ENCODE measurements around the gene CHST15.
A peak's percentile ranks its signal among the peaks of the same experiment; 100 is the strongest.

The CHST15 gene

GRCh38 chr10:123998197-123999141 lies 94.9 kb downstream of the CHST15 start:
- DNase-seq (ENCODE audit: low read depth), result no peak

DNA sequence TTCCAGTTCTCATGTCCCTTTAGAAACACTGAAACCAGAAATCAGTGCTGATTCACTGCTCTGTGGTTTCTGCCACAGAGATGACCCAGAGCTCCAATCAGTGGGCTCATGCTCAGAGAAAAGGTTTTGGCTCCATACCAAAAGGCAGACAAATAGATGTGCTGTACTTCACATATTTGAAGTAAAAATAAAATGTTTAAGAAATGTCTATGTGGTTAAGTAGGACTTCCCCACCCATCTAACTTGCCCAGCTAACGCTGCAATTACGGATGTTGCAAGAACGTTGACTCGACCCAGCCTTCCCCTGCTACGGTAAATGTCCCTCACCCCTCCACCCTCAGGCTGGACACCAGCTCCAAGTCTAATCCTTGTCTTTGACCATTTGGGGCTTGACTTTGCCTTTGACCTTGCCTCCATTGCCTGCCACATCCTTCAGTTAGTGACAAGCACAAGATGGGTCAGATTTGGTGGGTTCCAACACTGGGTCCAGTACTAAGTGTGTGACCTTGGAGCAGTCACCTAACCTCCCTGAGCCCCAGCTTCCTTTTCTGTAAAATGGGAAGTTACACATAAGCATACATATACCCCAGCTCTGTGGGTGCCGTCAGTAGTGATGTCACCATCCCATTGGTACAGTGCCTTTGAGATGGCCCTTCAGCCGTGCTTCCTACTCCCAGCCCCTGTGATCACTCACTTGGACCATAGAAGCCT lies 95.8 kb downstream of the CHST15 start:
- DNase-seq (ENCODE audit: low read depth), result no peak

DNA sequence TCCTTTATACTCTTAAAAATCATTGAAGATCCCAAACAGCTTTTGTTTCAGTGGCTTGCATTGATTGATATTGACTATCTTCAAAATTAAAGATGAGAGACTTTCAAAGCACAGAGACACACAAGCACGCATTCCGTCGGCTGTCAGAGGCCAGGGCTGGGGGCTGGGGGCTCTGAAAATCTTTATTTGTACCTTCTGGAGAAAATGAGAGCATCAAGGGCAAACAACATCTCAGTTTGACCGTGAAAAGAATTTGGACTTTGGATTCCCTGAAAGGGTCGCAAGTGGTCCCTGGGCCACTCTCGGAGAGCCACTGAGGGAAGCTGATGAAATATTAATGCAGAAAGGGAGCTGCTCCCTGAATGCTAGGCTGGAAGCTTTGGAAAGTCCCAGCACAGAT lies 96.4 kb downstream of the CHST15 start:
- DNase-seq (ENCODE audit: low read depth), result no peak

- no peak for DNase-seq (ENCODE audit: low read depth)
Observed at GRCh38 chr10:123996302-123996701, 97.1 kb downstream of the CHST15 start.

DNA sequence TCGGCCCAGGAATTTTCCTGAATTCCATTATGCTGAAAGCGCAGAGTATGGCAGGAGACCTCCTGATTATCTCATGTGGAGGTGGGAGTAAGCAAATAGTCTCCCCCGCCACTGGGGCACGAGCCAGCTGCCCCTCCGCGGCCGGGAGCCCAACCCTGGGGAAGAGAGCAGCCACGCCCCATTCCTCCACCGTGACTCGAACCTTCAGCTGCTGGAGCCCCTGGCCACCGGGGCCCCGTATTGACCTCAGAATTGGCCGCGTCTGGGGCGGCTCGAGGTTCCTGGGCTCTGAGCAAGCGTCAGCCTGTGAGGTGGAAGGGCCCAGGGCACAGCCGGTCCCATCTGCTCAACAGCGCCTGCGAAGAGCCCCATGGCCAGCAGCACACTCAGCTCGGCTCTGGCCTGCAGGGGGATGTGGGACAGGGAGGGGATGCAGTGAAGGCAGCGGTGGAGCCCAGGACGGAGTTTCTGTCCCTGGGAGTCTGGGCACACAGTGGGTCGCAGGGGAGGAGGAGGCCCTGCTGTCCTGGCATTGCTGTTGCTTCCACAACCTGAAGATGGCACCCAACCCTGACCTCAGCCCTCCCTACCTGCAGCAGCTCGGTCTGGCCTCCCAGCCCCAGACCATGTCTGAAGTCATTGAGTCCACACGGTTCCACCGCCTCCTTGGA lies 97.8 kb downstream of the CHST15 start:
- peak; percentile 4 for DNase-seq (ENCODE audit: low read depth)

GRCh38 chr10:123995082-123995460 lies 98.3 kb downstream of the CHST15 start:
- no peak for DNase-seq (ENCODE audit: low read depth)

DNA sequence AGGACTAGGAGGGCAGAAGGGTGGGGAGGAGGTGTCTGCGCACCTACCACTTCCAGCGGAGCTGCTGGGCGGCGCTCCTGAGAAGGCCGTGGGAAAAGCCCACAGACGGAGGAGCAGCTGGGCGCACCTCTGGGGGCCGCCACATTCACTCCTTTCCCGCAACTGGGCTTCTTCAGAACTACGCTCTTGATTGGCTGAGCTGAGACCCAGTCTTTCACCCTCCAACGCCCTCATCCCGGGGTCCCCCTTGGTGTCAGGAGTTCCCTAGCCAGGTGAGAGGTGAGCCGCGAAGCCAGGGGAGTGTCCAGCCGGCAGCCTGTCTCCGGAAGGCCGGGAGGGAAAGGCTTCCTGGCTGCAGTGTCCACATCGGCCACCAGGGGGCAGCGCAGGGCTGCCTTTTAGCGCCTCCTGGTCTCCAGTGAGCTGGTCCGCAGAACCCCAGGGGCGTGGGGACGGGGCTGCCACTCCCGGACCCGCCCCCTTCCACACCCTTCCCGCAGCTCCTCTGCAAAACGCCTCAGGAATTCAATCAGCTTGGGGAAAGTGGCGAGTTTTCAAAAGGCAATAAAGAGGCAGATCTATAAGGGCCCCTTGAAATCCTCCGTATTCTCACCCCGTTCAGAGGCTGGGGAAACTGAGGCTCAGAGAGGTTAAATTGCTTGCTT lies 98.8 kb downstream of the CHST15 start:
- peak; percentile 61 for DNase-seq (ENCODE audit: low read depth)

- no peak for DNase-seq (ENCODE audit: low read depth)
Observed at GRCh38 chr10:123993534-123994416, 99.6 kb downstream of the CHST15 start.

DNA sequence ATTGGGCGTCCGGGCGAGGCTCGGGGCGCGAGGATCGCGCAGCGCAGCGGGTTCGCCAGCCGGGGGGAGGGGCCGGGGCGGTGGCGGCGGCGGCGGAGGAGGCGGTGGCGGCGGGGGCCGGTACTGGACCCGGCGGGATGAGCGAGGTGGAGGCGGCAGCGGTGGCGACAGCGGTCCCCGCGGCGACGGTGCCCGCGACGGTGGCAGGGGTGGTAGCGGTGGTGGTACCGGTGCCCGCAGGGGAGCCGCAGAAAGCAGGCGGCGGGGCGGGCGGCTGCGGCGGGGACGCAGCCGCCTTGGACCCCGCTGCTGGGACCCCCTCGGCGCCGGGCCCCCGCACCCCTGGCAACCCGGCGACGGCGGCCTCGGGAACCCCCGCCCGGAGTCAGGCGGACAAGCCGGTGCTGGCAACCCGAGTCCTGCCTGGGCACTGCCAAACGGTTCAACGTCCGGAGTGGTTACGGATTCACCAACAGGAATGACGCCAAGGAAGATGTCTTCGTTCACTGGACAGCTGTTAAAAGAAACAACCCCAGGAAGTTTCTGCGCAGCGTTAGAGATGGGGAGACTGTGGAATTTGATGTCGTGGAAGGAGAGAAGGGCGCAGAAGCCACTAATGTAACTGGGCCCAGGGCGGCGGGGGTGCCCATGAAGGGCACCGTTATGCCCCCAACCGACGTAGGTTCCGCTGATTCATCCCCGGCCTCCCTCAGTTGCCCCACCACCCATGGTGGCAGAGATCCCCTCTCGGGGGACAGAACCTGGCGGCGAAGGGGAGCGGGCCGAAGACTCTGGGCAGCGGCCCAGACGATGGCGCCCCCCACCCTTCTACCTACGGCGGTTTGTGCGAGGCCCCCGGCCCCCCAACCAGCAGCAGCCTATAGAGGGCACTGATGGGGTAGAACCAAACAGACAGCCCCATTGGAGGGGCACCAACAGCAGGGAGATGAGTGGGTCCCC lies 101.5 kb downstream of the CHST15 start:
- DNase-seq (ENCODE audit: low read depth), result no peak

- DNase-seq (ENCODE audit: low read depth), result no peak
Observed at GRCh38 chr10:123990889-123991288, 102.5 kb downstream of the CHST15 start.

DNA sequence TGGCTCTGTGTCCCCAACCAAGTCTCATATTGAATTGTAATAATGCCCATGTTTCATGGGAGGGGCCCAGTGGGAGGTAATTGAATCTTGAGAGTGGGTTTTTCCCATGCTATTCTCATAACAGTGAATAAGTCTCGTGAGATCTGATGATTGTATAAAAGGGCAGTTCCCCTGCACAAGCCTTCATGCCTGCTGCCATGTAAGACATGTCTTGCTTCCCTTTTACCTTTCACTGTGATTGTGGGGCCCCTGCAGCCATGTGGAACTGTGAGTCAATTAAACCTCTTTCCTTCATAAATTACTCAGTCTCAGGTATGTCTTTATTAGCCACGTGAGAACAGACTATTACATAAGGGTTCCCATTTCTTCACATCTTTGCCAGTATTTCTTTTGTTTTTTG lies 104.7 kb downstream of the CHST15 start:
- DNase-seq (ENCODE audit: low read depth), result no peak

GRCh38 chr10:123986736-123987135 lies 106.7 kb downstream of the CHST15 start:
- no peak for DNase-seq (ENCODE audit: low read depth)

- no peak for DNase-seq (ENCODE audit: low read depth)
Observed at GRCh38 chr10:123974406-123974805, 119.0 kb downstream of the CHST15 start.

GRCh38 chr10:123972481-123973401 lies 120.7 kb downstream of the CHST15 start:
- DNase-seq (ENCODE audit: low read depth), result no peak

DNA sequence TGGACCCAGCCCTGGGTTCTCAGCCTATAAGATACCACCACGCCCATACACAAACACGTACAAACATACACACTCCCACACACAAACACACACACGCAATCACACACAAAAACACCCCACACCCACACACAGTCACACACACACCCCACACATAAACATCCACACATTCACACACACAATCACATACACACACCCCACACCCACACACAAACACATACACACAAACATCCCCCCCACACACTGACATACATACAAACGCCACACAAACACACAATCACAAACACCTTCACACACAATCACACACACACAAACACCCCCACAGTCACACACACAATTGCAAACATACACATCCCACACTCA lies 122.5 kb downstream of the CHST15 start:
- DNase-seq (ENCODE audit: low read depth), result no peak

- DNase-seq (ENCODE audit: low read depth), result no peak
Observed at GRCh38 chr10:123970207-123970926, 123.0 kb downstream of the CHST15 start.

- no peak for DNase-seq (ENCODE audit: low read depth)
Observed at GRCh38 chr10:123967626-123968243, 125.7 kb downstream of the CHST15 start.

GRCh38 chr10:123966896-123967231 lies 126.5 kb downstream of the CHST15 start:
- DNase-seq (ENCODE audit: low read depth), result no peak
